HG02852 (cell line): ENCODE measurements around the gene ERC2.
"Not testable (repeated sequence)": the region's sequence is repeated elsewhere in the genome, so short reads cannot be mapped to it uniquely, and the experiment has no call there.

Experiments
- ATAC-seq: cut with Tn5 transposase; IDR thresholded peaks from one replicate; pipeline ENCODE4 v1.9.1; 2021; ENCODE audit warnings: mild to moderate bottlenecking, moderate library complexity; ENCODE audit not compliant: unreplicated experiment

The ERC2 gene

DNA sequence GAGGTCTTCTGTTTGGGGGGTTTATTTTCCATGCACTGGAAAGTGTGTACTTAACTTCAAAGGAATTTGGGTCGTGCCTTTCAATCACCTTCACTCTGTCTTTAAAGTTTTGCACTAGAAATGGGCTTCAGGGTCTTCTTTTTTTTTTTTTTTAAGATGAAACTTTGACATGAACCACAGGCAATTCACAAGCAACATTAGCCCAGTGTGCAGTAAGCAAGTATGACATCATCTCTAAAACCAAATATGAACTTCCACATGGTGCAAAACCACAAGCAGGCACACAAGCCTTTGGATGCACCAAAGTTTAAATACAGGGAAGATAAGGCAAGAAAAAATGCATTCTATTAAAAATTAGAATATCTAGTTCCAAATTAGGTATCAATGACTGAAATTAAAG, 381.9 kb downstream of the ERC2 start:
- ATAC-seq, result no peak

DNA sequence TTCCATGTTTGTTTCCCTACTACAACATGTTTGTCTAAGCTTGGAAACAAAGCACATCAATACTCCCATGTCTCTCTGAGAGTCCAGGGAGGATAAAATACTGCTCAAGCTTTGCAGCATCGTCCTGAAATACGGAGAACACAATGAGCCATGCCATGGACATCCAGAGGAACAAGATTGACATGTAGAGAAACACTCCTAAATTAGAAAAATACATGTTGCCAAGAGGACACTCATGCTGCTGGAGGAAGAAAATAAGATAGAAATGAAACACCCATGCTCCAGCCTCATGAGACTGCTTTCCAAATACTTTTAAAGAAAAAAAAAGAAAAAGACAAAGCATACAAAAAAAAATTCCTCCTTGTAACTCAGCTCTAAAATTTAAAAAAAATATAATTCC, 387.0 kb downstream of the ERC2 start:
- ATAC-seq, result no peak

DNA sequence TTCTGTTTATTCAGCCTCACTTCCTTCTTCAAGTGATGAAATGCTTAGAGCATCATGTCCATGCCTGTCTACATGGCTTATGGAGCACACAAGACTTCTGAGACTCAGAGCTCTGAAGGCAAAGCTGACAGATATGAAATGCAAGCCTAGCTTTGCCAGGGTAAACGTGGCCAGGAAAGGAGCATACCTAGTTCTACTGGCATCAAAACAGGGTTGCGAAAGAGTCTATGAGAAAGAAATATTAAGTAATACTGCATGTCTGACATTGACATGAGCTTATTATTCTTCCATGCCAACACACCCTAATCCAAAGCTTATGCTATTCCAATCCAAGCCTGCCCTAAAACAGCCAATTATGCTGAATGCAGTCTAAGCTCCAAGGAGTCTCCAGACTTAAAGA, 391.5 kb downstream of the ERC2 start:
- ATAC-seq, result no peak

DNA sequence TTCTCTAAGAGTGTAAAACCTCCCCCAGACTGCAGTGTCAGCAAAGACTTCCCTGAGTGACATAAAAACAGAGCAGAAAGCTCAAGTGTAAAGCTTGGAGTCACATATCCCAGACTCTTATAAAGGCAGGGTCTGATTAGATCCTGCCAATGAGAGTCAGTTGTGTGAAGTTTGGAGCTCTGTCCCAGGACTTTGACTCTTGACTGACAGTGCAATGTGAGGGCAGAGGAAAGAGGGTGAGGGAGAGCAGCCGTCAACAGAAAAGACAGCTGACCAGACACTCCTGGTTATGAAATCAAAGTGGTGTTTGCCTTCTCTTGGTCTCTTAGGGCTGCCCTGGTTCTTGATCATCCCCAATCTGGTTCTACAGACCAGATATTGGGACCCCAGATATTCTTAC, 393.2 kb downstream of the ERC2 start:
- ATAC-seq, result no peak

DNA sequence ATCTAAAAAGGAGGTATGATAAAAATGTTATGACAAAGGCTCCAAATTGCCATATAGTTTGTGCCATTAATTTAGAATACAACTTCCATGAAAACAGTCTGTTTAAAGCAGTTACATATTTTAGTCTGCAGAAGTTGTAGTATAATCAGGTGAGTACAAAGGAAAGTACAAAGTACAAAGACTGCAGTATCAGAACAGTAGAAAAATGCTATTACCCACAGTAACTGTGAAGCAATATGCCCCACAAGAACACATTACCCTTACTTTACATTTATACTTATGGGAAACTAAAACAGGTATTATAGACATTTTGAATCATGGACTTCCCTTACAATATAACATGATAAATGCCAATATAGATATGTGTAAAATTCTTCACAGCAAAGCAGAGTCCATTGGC, 398.5 kb downstream of the ERC2 start:
- no peak for ATAC-seq

DNA sequence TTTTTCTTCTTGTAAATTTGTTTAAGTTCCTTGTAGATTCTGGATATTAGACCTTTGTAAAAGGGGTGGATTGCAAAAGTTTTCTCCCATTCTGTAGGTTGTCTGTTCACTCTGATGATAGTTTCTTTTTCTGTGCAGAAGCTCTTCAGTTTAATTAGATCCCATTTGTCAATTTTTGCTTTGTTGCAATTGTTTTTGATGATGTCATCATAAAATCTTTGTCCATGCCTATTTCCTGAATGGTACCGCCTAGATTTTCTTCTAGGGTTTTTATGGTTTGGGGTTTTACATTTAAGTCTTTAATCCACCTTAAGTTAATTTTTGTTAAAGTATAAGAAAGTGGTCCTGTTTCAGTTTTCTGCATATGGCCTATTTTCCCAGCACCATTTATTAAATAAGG, 401.9 kb downstream of the ERC2 start:
- not testable (repeated sequence) for ATAC-seq

DNA sequence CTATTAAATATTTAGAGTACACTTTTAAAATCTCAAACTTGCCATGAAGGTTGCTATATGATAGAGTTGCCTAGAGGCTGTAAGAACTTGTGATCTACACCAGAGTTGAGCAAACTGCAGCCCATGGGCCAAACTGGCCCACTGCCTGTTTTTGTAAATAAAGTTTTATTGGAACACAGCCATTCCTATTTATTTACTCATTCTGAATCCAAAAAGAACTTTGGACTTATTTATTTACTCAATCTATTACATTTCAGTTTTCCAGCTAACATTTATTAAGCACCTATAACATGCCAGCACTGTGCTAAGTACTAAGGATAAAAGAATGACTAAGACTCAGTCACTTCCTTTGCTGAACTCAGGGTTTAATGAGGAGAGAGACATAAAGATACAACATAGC, 403.6 kb downstream of the ERC2 start:
- no peak for ATAC-seq

DNA sequence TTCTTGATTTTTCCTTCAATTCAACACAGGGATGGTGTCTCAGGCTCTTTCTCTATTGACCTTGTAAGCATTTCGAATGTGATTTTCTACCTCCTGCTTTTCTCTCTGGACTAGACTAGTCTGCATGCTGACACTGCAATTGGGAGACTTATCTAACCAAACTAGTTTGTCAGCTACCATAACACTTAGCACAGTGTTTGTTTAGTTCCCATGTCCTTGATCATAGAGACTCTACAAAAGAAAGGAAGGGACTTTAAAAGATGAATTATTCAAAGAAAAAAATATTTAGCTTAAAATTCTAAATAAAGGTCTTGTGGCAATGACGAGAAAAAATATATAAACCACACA, 407.0 kb downstream of the ERC2 start:
- ATAC-seq, result no peak

DNA sequence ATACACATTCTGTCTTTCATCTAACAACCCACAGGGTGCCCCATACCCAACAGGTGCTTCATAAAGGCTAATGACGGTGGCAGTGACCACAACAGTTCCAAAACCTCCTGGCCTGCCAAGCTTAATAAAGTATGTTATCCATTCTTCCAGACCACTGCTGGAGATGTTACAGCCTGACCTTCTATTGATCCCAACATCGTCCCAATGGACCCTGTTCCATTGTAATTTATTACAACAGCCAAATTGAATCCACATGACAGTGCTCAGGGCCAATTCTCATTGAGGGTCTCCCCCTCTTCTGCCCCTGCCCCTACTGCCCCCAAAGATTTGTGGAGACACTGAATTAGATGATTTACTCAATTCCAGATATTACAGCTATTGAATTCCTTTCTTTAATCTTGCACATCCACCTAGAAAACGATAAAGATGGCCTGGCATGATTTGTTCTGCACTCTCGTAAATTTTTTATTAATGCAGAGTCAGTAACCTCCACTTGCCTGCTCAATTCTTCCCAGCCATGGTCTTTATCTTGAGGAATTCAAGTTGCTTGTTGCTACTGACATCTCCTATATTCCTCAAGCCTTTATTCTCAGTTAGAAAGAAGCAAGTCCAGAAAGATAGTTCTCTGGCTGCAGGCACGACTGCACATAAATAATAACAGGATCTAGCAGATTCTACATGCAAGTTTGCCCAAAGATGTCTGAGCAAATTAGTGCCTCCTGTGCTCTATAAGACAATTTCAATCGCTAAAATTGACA, 407.6 kb downstream of the ERC2 start:
- ATAC-seq, result no peak

DNA sequence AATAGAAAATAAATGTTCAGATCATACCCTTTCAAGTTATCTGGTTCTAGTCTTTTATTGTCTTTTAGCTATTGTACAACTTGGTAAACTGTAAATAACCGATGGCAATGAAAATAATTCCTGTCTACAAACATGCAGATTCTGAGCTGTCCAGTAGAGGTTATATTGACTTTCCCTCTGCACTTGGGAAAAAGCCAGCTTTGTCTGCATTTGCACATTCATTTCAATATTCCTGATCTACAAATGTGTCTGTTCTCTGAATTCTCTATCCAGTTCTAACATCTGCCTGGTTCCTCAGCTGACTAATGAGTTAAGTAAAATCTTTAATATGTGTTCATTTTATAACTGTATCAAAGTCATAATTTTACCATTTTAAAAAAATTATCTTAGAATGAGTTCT, 408.5 kb downstream of the ERC2 start:
- no peak for ATAC-seq

DNA sequence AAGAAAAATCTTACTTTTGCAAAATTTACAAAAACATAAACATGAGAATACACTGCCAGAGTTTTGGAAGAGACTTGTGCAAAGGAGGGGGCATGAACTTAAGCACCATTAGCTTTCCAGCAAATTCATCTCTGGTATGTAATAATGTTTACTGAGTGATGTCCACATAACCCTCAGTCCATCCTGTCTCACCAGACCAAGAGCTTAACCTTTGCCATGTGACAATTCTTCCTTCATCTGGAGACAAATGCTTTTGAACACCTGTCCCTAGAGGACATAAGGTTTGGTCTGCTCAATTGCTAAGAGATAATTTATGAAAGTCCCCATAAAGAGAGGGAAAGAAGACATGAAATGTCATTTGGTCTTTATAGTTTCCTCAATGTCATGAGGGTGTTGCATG, 412.3 kb downstream of the ERC2 start:
- ATAC-seq, result no peak

DNA sequence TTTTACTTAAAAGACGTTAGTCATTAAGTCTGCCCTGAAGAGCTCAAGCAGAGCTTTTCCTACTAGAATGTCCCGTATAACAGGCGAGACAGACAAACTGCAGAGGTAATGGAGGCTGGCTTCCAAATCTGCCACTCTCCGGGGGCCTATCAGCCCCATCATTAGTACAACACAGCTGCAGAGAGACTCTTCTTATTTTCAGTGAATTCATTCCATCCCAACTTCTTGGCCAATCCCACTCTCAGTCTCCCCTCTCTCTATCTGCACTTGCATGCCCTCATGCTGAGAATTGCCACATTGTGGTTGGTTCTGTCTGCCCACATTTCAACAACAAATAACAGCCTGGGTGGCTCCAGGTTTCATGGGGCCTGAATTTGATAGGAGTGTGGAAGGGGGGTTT, 412.7 kb downstream of the ERC2 start:
- ATAC-seq, result no peak

DNA sequence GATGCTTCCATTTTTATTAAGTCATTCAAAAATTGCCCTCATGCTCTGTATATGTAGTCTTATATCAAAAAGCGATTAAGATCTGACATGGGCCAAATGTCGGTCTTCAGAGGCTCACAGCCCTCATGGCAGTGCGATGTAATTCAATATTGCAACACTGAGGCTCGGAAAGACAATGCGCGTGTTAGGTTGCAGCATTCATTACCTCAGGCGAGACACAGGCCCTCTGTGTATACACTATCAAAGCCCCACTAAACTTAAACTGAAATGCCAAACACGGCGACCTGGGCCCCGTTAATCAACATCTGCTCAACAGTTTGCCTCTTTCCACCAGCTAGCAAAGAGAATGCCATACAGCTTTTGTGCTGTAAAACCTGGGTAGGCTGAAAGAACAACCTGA, 413.4 kb downstream of the ERC2 start:
- no peak for ATAC-seq

DNA sequence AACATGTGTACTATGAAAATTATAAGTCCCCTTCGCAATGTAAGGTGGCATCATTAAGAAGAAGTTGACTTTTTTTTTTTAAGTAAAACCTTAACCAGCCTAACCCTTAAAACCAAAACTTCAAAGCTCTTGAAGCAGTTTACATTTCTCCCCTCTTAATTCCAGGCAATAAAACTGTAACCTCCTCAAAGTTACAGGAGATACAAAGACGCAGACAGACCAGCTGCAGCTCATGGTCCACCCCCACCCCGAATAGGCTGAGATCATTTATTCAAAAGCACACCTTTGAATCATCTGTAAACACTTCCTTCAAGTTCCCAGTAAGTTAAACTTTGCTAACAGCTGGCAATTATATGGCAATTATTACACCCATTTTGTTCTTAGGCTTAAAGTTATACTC, 414.5 kb downstream of the ERC2 start:
- ATAC-seq, result no peak

DNA sequence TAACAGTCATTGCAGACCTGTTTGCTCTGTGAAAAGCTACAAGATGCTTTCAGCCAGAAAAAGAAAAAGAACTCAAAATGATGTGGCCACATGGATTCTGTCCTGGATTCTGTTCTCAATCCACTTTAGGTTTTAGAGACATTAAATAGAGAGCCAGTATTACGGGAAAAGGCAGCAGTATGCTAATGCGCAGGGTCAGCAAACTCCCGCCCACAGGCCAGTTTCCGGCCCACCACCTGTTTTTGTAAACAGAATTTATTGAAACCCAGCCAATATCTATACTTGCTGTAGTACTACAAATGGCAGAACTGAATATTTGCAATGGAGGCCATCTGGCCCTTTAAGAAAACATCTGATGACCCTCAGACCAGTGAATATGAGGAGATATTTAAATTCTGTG, 416.1 kb downstream of the ERC2 start:
- no peak for ATAC-seq

DNA sequence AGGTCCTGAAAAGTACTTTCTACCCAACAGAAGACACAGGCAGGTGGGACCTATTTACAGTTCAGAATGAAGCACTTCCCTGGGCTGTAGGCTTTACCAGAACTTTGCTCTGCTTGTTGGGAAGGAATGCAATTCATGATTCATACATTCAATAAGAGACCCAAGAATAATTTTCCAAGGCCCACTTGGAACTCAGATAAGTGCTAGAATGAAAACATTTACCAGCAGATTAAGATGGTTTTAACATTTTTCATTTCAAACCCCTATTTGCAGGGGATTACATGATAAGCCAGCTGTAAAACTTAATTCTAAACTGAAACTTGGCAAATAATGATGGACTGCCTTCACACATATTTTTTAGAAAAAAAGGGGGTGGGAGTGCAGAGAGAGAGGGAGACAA, 417.2 kb downstream of the ERC2 start:
- no peak for ATAC-seq

DNA sequence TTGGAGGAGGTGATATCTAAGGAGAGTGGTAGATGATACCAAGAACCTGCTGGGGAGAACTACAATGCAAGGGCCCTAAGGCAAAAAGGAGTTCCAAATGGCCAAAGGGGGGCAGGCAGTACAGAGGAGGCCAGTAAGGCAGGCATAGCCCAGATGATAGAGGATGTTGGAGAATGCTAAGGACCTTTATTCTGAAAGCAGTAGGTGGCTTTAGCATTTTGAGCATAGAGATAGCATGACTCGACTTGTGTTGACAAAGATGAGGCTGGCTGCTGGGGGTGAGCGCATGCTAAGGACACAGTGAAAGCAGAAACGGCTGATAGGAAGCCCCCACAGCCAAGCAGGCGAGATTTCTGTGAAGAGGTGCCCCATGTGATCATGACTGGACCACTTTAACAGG, 419.3 kb downstream of the ERC2 start:
- no peak for ATAC-seq

DNA sequence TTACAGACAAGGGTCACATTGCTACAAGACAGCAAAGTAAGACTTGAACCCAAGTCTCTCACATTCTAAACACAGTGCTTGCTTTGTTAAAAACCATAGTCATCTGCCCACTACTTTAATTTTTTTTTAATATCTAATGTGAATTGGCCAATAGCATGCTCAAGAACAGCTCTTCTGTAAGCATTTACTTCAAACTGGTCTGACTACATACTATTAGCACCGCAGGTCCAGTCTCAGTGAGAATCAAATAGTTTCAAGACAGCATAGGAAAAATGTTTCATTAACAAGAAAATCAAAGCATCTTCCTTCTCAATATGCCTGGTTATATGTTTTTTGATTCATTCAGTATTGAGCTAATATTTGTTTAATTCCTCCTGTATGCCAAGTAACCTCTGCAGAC, 419.9 kb downstream of the ERC2 start:
- ATAC-seq, result no peak

DNA sequence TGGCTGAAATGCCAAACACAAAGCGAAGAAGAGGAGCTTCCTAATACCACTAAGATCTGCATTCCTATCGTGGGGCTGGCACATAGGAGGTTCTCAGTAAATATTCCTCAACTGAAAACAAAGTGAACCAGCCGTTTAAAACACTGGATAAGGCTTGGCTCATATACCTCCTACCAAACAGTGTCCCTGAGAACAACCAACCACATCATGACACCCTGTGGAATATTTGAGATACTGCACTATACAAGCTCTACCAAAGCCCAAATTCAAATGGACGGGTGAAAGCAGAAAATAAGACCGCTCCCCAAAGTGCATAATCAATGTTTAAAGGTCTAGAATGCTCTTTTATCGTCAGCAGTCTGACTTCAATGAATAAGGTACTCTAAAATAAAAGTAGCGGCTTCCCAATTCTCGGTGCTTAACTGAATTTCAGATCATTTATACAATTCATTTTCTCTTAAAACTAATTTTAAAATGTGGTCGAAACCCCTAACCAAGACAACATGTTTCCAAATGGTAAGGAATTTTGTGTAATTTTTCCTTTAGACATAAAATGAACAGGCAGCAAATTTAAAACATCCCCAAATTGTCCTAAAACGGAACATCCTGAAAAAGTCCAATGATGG, 425.8 kb downstream of the ERC2 start:
- no peak for ATAC-seq

DNA sequence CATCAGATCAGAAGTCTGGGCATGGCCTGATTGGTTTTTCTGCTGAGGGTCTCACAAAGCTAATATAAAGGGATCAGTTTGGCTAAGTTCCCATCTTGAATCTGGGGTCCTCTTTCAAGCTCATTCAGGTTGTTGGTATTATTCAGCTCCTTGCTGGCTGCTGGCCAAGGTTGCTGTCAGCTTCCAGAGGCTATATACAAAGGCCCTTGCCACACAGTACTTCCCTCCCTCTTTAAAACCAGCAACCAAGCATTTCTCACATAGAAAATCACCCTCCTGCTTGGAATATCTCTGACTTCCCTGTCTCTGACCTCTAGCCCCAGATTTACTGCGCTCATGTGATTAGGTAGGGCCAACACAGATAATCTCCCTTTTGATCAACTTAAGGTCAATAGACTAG, 442.9 kb downstream of the ERC2 start:
- no peak for ATAC-seq

DNA sequence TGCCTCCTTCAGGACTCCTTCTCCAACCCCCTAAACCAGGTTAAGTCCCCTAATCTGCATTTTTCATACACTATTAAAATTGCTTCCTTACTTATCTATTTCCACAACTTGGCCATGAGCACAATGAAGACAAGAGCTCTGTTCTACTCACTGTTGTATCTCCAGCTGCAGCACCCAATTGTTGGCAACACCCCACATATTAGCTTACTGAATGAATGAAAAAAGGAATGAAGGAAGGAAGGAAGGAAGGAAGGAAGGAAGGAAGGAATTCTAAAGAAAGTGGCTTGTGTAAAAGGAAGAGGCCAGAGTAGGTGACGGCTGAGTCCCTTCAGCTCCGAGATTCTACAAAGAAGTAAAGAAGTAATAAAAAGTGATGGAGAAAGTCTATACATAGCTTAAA, 444.7 kb downstream of the ERC2 start:
- ATAC-seq, result no peak

DNA sequence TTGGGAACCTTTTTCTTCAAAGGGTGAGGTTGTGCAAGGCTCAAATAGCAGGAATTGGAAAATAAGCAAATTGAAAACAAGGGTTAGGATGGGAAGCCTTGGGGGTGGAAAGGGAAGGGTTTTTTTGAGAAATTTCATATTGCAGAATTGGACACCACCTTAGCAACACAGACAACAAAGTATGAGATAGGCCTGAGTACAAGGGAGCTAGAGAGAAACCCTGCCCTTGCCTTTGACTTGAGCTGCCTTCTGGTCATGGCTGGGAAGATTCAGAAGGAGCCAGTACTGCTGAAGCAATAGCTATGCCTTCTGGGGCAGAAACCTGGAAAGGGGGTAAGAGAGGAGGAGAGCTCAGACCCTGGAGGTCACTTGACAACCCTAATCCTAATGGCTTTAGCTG, 445.6 kb downstream of the ERC2 start:
- no peak for ATAC-seq

DNA sequence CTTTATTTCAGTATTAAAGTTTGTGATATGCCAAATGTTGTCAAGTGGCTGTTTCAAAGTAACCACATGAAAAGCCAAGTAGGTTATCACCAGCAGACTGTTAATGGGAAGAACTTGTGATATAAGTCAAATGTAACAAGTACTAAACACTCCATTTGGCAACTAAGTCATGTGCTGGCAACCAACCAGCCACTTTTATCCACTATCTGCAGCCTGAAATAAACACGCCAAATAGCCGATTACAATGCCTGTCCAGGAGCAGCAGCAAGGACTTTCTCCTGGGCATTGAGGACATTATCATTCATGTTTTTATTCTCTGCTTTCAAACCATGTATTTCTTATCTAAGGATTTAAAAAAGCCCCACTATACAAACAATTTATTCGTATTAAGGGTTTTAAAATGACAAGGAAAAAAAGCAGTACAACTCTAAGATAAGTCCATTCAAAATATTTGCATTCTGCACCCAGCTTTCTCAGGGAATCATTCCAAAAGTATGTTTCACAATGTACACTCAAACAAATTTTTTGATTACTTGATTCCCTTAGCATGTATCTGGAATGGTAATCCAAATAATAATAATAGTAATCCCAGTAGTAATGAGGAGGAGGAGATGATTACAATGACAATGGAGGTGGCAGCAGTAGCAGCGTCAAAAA, 448.6 kb downstream of the ERC2 start:
- ATAC-seq, result no peak
